Stimulated activated CD4-positive, alpha-beta T cell treated with anti-CD3 and anti-CD28 coated beads, TNF-alpha, amount 100 ng/mL, for 24 hours (primary cell): ENCODE data around the gene PPP1R15A.
"Not testable (repeated sequence)": the region's sequence is repeated elsewhere in the genome, so short reads cannot be mapped to it uniquely, and the experiment has no call there.

ENCODE experiments used
- DNase-seq, 3 experiments: peaks; one replicate each; pipeline ENCODE4 v3.0.0-alpha.2; 2020; ENCODE audit warnings: low read depth in 3 of 3

The PPP1R15A gene

DNA sequence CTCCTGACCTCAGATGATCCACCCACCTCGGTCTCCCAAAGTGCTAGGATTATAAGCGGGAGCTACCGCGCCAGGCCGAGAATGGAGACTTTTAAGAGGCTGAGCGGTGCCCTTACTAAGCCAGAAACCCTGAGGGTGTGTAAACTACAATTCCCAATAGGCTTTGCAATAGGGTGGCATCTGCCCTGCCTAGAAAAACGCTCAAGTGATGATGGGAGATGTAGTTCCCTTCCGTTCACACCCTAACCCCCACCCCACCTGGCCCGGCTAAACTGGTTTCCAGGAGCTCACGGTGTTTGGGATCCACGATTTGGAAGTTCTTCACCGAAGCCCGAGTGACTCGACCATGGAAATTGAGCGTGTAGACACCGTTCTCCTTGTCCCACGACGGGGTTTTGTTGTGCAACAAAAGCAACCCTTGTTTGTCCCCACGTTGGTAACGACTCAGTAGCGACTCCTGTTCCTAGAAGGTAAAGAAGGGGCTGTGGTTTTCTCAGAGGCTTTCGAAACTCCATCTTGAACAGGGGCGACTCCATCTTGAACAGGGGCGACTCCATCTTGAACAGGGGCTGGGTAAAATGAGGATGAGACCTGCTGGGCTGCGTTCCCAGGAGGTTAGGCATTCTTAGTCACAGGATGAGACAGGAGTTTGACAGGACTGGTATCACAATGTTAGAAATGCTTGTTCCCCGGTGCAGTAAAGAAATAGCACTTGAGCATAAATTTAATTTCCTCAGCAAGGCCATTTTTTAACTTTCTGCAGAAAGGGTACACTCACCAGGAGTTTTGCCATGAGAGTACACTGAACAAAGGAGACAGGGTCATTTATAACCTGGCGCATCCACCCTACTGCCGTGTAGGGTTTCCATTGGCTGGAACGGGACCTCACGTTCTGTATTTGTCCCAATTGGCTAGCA lies 9.8 kb downstream of the PPP1R15A start:
- DNase-seq = no peak

DNA sequence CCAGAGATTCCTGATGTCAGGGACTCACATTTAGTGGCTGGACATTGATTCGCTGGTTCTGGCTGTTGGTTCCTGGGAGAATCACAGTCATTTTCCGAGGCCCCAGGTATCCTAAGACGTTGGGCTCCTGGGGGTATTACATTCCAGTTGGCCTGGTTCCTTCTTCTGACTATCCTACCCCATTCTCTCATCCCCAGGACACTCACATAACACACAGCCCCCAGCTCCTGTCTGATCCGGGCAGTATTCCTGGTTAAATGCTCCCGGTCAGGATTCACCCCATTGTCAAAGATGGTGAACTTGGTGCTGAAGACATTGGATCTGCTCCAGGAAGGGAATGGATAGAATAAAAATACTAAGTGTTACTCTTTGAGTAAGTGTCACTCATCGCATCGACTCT lies 11.5 kb downstream of the PPP1R15A start:
- DNase-seq = no peak

DNA sequence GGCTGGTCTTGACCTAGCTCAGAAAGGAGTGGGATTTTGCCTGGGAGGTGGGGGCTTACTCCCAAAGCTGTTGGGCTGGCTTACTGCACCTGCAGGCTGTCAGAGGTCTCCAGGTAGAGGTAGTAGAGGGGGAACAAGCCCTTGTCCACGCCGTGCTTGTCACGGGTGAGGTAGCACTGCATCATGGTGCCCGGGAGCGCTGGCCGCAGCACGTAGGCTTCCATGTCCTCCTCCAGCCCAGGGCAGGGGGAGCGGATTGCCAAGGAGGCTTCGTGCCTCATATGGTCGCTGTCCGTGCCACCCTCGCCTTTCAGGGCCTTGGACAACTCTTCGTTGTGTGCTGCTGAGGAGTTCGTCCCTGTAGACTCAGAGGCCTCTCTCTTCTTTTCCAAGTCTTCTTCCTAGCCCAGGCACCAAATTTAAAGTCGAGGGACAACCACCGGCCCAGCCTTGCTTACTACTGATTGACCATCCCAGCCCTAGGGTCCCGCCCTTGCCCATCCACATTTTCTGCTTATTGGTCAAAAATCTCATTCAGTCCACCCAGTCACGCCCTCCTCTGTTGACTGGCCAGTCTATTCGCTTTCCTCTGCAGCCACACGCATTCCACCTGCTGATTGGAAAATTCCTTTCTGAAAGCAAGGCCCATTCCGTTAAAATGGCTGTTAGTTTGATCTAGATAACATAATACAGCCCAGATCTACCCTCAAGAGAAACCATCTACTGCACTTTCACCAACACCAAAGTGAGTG lies 15.8 kb downstream of the PPP1R15A start:
- DNase-seq = no peak

DNA sequence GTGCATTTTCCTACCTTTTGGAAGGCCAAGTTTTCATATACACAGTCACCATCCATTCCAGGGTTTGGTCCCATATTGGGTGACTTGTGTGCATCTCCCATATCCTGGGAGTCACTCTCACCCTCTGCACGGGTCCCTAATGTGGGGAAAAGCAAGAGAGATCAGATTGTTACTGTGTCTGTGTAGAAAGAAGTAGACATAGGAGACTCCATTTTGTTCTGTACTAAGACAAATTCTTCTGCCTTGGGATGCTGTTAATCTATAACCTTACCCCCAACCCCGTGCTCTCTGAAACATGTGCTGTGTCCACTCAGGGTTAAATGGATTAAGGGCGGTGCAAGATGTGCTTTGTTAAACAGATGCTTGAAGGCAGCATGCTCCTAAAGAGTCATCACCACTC lies 17.3 kb downstream of the PPP1R15A start:
- DNase-seq = not testable (repeated sequence)

DNA sequence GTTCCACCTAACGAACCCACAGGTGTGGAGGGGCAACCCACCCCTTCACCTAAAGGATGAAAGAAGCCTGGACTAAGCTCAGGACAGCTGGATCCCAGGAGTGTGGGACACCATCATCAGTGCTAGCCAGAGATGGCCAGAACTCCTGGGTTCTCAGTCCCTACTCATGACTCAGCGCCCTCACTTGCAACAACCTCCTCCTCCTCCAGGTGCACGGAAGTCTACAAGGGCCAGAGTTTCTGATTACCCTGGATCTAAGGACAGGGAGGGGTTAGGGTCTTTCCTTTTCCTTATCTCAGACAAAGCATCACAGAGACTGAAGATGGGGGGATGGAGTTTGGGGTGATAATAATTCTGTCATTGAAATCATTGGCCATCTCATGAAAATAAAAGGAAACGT lies 18.3 kb downstream of the PPP1R15A start:
- no peak for DNase-seq

DNA sequence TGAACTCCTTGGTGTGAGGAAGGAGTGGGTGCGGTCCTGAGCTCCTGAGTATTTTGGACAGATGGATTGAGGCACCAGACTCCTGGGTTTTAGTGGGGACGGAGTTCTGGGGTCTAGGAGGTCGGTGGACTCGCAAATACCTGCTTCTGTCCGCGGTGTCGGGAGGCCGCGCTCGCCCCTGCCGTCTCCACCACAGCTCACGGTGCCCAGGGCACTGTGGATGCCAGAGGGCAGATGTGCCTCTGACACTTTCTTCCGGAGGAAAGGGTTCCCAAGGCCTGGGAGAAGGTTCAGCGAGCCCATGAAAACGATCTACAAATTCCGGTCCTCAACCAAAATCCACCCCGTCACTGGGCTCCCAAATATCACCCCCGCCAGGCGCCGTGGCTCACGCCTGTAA lies 23.0 kb downstream of the PPP1R15A start:
- DNase-seq = no peak

DNA sequence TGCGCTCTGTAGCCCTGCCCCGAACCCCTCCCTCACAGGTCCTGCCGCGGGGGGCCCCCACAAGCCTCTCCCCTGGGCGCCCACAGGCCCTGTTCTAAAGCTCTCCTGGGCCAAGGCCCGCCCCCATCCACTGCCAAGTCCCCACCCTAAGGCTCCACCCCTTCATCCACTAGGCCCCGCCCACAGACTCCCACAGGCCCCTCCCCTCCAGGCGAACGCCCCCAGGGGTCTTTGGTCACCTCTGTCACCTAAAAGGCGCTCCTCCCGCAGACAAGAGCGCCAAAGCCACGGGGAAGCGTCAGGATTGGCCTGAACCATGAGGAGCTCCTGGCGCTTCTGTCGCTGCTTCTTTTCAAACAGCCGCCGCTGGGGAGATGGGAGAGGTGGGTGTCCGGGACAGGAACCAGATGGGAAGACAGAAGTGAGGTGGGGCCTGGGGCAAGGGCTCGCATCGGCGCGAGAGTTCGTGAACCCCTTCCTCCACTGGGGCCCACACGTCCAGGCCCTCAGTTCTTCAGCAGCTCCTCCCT lies 24.0 kb downstream of the PPP1R15A start:
- DNase-seq = peak in 1 of 3 experiments; percentile 45

DNA sequence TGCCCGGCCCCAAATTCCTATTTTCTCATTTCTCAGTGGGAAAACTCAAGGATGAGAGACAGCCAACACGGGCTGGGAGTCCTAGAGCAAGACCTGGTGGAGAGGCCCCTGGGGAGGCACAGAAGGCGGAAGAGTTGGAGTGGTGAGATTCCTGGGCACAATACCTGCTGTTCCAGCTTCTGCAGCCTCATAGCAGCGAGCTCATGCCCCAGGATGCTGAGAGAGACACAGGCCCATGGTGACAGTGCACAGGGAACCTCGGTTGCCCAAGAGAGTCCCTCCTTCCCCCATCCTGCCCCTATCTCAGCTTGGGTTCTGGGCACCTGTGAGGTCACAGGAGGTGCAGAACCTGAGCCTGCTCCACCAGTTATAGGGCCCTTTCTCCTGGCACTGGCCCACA lies 25.0 kb downstream of the PPP1R15A start:
- DNase-seq = no peak

DNA sequence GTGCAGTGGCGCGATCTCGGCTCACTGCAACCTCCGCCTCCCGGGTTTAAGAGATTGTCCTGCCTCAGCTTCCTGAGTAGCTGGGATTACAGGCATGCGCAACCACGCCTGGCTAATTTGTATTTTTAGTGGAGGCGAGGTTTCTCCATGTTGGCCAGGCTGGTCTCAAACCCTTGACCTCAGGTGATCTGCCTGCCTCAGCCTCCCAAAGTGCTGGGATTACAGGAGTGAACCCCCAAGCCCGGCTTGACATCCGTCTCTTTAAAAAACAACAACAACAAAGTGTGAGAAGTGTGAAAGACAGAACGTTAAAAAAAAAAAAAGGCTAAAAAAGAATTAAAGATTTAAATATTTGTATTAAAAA lies 27.1 kb downstream of the PPP1R15A start:
- not testable (repeated sequence) for DNase-seq

DNA sequence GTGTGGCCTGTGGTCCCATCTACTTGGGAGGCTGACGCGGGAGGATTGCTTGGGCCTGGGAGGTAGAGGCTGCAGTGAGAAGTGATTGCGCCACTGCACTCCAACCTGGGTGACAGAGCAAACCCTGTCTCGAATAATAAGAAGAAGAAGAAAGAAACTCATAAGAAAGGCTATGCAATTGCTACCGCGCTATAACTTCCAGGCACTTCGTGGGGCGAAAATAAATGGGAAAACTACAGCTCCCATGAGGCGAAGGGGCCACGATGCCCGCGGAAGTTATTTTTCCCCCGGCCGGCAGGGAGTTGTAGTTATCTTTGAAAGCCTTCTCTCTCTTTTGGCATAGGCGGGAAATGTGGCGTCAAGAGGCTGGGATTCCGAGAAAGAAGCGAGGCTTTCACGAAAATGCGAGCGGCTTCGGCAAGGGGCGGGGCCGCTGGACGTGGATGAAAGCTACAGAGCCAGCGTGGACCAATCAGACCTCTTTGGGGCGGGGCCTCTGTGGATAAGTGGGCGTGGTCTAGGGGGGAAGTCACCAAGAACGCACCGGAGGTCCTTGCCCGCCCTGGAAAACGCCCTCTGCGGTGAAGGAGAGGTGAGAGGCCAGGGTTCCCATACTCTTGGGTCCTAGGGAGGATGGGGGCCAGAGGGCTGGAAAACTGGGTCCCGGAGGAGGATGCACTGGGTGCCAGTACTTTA lies 27.7 kb downstream of the PPP1R15A start, which contains the start of gene NUCB1:
Gene NUCB1 (plus strand): TSS at position 532 of the 696 bp plus-strand sequence. CDS start 485 bp downstream, outside the sequence.
- DNase-seq = peak; percentile 99 to 100 (median 99)

DNA sequence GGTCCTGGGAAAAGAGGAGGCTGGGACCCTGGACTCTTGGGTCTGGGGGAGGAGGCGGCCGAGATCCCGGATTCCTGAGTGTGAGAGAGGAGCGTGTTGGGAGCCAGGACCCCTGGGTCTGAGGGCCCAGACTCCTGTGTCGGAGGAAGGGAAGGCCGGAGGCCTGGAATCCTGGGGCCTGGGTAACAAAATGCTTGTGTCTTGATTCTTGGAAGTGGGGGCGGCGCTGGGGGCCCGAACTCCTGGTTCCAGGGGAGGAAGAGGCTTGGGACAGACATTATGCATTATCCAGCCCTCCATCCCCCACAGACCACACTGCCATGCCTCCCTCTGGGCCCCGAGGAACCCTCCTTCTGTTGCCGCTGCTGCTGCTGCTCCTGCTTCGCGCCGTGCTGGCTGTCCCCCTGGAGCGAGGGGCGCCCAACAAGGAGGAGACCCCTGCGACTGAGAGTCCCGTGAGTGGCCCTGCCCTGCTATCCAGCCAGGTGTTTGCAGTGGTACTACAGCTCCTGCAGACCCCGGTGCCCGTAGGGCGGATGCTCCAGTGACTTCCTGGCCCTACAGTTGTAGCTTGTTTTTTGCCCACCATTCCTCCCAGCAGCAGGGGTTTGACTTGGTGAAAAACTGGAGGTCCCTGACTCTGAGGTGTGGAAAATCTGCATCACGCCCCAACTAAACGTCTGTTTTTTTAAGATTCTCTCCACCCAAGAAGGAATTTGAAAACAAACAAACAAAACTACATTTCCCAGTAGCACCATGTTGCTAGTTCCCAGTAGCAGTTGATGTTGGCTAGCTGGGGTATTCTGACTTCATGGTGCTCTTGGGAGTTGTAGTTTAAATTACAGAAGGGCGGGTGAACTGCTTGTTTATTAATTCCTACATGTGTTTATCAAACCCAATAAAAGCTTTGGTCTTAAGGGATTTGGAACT lies 28.5 kb downstream of the PPP1R15A start:
- DNase-seq = no peak

DNA sequence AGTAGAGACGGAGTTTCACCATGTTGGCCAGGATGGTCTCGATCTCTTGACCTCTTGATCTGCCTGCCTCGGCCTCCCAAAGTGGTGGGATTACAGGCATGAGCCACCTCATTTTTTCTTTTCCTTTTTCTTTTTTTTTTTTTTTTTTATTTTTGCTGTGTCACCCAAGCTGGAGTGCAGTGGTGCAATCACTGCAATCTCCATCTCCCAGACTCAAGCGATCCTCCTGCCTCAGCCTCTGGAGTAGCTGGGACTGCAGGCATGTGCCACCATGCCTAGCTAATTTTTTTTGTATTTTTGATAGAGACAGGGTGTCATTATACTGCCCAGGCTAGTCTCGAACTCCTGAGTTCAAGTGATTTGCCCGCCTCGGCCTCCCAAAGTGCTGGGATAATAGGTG lies 30.1 kb downstream of the PPP1R15A start:
- DNase-seq = not testable (repeated sequence)

DNA sequence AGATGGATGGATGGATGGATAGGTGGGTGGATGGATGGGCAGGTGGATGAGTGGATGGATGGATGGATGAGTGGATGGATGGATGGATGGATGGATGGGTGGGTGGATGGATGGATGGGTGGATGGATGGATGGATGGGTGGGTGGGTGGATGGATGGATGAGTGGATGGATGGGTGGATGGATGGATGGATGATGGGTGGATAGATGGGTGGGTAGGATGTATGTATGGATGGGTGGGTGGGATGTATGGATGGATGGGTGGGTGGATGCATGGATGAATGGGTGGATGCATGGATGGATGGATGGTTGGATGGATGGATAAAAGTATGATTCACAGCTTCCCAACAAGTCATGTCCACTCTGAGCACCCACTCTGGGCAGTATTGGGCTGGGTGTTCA lies 31.6 kb downstream of the PPP1R15A start:
- not testable (repeated sequence) for DNase-seq

DNA sequence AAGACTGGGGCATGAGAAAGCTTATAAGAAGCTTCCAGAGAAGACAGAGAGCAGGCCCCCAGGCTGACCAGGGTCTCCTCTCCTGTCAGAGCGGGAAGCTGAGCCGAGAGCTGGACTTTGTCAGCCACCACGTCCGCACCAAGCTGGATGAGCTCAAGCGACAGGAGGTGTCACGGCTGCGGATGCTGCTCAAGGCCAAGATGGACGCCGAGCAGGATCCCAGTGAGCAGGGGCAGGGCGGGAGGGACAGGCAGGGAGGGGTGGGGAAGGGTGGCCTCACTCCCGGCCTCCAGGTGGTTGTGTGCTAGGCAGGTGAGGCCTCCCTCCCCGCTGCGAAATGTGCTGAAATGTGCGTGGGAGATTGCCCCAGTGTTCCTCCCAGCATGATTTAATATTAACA lies 33.4 kb downstream of the PPP1R15A start:
- DNase-seq = no peak

DNA sequence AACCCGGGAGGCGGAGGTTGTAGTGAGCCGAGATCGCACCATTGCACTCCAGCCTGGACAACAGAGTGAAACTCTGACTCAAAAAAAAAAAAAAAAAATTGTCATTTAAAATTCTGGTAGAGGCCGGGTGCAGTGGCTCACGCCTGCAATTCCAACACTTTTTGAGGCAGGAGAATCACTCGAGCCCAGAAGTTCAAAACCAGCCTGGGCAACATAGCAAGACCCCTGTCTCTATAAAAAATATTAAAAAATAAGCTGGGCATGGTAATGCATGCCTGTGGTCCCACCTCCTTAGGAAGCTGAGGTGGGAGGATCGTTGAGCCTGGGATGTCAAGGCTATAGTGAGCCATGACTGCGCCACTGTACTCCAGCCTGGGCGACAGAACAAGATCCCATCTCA lies 34.1 kb downstream of the PPP1R15A start:
- no peak for DNase-seq

DNA sequence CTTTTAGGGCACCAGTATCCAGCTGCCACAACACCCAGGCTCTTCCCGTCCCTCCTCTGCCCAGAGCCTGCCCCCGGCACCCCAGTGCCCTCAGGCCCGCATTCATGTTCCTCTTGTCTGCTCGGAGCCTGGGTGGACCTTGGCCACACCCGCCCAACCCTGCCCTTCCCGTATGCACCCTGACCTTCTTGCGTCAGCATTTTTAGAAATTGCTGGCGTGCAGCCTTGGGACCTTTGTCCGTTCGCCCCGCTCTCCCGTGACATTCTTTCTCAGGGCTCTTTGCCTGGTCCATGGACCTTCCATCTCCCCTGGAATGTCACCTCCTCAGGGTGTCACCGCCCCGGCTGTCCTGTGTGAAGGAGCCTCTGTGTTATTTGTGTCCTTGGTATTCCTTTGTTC lies 35.5 kb downstream of the PPP1R15A start:
- DNase-seq = no peak

DNA sequence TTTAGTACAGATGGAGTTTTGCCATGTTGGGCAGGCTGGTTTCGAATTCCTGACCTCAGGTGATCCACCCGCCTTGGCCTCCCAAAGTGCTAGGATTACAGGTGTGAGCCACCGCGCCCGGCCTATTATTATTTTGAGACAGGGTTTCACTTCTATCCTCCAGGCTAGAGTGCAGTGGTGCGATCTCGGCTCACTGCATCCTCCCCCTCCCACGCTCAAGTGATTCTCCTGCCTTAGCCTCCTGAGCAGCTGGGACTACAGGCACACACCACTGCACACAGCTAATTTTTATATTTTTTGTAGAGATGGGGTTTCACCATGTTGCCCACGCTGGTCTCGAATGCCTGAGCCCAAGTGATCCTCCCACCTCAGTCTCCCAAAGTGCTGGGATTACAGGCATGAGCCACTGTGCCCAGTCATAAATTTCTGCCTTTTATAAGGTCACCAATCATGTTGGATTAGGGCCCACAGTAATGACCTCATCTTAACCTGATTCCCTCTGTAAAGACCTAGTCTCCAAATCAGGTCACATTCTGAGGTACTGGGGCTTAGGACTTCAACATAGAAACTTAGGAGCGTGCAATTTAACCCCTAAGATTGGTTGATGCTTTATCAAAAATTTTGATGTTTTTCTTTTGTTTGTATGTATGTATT lies 37.3 kb downstream of the PPP1R15A start:
- not testable (repeated sequence) for DNase-seq

DNA sequence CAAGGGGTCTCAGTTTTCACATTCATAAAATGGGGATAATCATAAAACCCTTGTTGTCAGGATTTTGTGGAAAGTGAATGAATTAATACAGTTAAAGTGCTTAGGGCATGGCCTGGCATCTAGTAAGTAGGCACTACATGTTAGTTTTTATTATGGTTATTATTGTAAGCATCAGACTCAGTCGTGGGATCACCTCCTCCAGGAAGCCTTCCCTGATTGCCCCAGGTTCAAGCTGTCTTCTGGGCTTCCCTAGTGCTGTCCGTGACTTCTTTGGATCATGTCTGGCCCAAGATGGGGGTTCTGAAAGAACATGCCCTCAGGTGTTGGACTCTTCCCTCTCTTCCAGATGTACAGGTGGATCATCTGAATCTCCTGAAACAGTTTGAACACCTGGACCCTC lies 38.6 kb downstream of the PPP1R15A start:
- DNase-seq = no peak

DNA sequence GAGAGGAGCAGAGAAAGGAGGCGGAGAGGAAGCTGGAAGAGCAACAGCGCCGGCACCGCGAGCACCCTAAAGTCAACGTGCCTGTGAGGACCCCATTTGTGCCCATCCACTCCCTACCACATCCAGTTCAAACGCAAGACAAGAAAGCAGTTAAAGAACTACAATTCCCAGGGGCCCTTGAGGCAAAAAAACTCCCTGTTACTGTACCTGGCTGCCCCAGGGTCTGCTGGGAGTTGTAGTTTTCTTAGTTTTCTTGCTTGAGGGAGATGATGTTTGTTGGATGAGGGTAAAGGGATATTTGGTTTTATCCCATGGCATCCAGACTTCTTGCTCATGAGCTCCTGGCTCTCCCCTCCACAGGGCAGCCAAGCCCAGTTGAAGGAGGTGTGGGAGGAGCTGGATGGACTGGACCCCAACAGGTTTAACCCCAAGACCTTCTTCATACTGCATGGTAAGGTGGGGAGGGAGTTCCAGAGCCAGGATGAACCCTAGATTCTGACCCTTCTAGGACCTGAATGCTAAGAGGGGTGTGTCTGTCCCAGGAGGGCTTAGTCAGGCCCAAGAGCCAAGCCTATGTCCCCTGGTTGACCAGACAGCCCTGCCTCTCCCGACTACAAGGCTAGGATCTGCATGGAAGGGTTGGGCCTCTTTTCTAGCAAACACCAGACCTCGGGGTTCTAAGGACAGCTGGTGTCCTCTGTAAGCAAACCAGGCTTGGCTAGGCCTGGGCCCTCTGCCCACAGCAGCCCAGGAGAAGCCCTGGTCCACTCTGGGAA lies 41.1 kb downstream of the PPP1R15A start:
- DNase-seq = no peak

DNA sequence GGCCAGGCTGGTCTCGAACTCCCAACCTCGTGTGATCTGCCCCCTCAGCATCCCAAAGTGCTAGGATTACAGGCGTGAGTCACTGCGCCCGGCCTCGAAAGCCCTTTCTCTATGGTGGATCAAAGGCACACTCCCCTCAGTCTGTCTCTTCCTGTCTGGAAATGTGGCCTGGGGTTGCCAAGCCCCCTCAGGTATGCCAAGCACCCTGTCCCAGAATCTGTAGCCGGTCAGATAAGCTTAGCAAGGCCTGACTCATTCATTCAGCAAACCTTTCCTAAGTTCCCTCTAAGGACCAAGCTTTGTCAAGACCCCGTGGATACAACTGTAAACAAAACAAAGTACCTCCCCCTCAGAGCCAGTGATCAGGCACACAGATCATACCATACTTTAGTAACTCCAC lies 42.0 kb downstream of the PPP1R15A start:
- no peak for DNase-seq
